ENCODE data around the gene TLR6.
"Not testable (repeated sequence)": the region's sequence is repeated elsewhere in the genome, so short reads cannot be mapped to it uniquely, and the experiment has no call there.

The TLR6 gene

GRCh38 chr4:38806251-38806650 lies 50.4 kb downstream of the TLR6 start:
- POLR2A ChIA-PET: not testable (repeated sequence)

DNA sequence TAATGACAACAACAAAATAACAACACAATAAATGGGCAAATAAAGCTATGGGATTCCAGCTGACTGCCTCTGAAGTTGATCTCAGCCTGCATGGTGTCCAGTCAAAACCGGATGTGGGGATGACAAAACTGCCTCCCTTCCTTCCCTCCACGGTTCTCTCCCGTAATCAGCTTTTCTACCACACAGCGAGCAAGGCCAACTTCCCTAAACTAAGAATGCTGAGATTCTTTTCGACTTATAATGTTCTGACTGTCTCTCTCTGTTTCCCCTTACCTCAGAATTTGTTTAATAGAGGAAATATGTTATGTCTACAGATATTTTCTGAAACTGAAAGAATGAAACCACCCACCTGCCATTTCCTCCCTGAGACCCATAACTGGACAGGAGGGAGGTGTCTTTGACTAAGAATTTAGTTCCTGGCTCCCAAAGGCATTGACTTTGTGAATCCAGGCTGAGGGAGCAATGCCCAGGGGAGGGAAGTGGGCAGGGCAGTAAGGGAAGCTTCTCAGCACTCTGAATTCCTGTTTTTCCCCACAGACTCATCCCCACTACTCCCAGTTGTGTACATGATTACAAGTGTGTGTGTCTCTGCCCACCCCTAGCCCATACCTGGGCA lies 51.0 kb downstream of the TLR6 start:
- Histone ChIP-seq H3K9me3 (ENCODE audit: control insufficient read depth, insufficient read depth, low read depth, low read length) (no peaks in the 10 kb centered on the region), H3K4me3 (ENCODE audit: low read depth, low read length) (no peak overlapping the region), H3K36me3 (ENCODE audit: control insufficient read depth in 2 of 2, insufficient read depth in 1 of 2, low read length in 2 of 2) (no peaks in the 10 kb centered on the region), H3K27ac (ENCODE audit: extremely low read depth, low read depth, low read length) (no peak overlapping the region), H3K4me1 (ENCODE audit: control insufficient read depth, insufficient read depth, low read length) (no peaks in the 10 kb centered on the region)
- ChIA-PET CTCF (interaction anchor here (0.6 to 3.4 kb wide), 8 partner anchors 10 to 626 kb away, joined by 3 to 14 read pairs (median 8); partner anchors contain the start of gene TLR10), POLR2A (no interaction called here)
- TF ChIP-seq ZBTB8A (tag by site-specific recombination; IDR thresholded peaks at IDR 0.05): no peak
- TF ChIP-seq ZNF148 (tag by site-specific recombination; IDR thresholded peaks at IDR 0.05; ENCODE audit: borderline replicate concordance): no peak
- no peak for TF ChIP-seq ZNF155 (tag by site-specific recombination; IDR thresholded peaks at IDR 0.05)
- no peak for TF ChIP-seq ZNF292 (tag by site-specific recombination; IDR thresholded peaks at IDR 0.05; ENCODE audit: borderline replicate concordance, low read depth)
- TF ChIP-seq ZNF140 (tag by site-specific recombination; IDR thresholded peaks at IDR 0.05): no peak
- no peak for TF ChIP-seq BCL11B (tag by site-specific recombination; IDR thresholded peaks at IDR 0.05; ENCODE audit: low read depth)
- TF ChIP-seq ZNF558 (tag by site-specific recombination; IDR thresholded peaks at IDR 0.05): no peak
- TF ChIP-seq ZNF561 (tag by site-specific recombination; IDR thresholded peaks at IDR 0.05; ENCODE audit: borderline replicate concordance): no peak
- TF ChIP-seq ZIC2 (tag by site-specific recombination; IDR thresholded peaks at IDR 0.05): no peak
- TF ChIP-seq ZNF830 (tag by site-specific recombination; IDR thresholded peaks at IDR 0.05; ENCODE audit: low read depth): no peak
- no peak for TF ChIP-seq ZNF791 (tag by site-specific recombination; IDR thresholded peaks at IDR 0.05)

More at GRCh38 chr4:38806251-38806650, 50.4 kb downstream of the TLR6 start:
- not testable (repeated sequence) for H3K9me3 ChIP-seq (ENCODE audit: control insufficient read depth, insufficient read depth, low read depth, low read length); H3K4me1 ChIP-seq (ENCODE audit: control insufficient read depth, insufficient read depth, low read length); H3K36me3 ChIP-seq (ENCODE audit: control insufficient read depth in 2 of 2, insufficient read depth in 1 of 2, low read length in 2 of 2); H3K4me3 ChIP-seq (ENCODE audit: low read depth, low read length); H3K27ac ChIP-seq (ENCODE audit: extremely low read depth, low read depth, low read length)
- CTCF ChIA-PET: interaction anchor here (0.6 to 3.4 kb wide), 4 partner anchors 16 to 627 kb away, joined by 3 to 13 read pairs (median 5); no protein-coding TSS in a partner anchor

DNA sequence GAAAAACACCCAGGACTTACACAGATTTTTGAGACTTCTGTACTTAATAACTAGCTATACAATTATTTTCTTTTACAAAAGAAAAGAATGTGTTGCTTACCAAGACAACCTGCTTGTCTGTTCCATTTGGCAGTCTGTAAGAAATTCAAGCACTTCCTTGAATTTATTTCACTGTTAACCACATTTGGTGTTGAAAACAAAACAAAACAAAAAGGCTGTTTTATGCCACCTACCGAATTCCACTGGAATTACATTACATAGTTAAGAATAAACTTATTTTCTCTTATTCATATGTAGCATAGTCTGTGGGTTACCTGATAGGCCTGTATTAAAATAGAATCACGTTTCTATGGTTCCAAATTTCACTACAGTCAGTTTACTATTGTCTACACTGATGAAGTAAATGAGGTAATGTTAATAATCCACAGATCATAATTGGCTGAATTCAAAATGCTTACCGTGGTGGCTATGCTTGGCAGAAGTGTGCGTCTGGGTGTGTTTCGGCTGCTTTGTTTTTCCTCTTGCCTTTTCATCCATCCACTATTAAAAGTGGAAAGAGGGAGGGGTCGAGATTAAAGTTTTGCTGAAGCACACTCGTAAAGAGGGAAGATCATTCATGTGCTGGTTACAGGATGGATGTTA lies 51.8 kb downstream of the TLR6 start, which contains the start of gene TLR1:
Gene TLR1 (minus strand): TSS at position 138 of the 642 bp plus-strand sequence. CDS start 5,960 bp downstream, outside the sequence.
- no peak for TF ChIP-seq KLF9 (tag by site-specific recombination; IDR thresholded peaks at IDR 0.05; ENCODE audit: low read depth)
- TF ChIP-seq ZNF473 (tag by site-specific recombination; IDR thresholded peaks at IDR 0.05): no peak
- TF ChIP-seq, protein P1, sequence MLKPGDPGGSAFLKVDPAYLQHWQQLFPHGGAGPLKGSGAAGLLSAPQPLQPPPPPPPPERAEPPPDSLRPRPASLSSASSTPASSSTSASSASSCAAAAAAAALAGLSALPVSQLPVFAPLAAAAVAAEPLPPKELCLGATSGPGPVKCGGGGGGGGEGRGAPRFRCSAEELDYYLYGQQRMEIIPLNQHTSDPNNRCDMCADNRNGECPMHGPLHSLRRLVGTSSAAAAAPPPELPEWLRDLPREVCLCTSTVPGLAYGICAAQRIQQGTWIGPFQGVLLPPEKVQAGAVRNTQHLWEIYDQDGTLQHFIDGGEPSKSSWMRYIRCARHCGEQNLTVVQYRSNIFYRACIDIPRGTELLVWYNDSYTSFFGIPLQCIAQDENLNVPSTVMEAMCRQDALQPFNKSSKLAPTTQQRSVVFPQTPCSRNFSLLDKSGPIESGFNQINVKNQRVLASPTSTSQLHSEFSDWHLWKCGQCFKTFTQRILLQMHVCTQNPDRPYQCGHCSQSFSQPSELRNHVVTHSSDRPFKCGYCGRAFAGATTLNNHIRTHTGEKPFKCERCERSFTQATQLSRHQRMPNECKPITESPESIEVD (tag by site-specific recombination; IDR thresholded peaks at IDR 0.05): no peak
- no peak for TF ChIP-seq BCL11A (tag by site-specific recombination; IDR thresholded peaks at IDR 0.05; ENCODE audit: low read depth)
- TF ChIP-seq ZBTB8A (tag by site-specific recombination; IDR thresholded peaks at IDR 0.05): no peak
- TF ChIP-seq ZNF776 (tag by site-specific recombination; IDR thresholded peaks at IDR 0.05; ENCODE audit: borderline replicate concordance): no peak
- ChIA-PET CTCF (interaction anchor here (0.6 to 3.4 kb wide), 16 partner anchors 10 to 793 kb away, joined by 3 to 14 read pairs (median 4); partner anchors contain the start of gene TLR10), POLR2A (interaction anchor here (0.6 kb wide), 1 partner anchor 147 kb away, joined by 4 read pairs; no protein-coding TSS in a partner anchor)
- H3K4me3 ChIP-seq (ENCODE audit: low read depth, low read length): no peak within 1 kb of the TSS
- no peaks in the 10 kb centered on the region for H3K4me1 ChIP-seq (ENCODE audit: control insufficient read depth, insufficient read depth, low read length)
- H3K36me3 ChIP-seq (ENCODE audit: control insufficient read depth in 2 of 2, insufficient read depth in 1 of 2, low read length in 2 of 2): no peaks in the 10 kb centered on the region
- no peak within 1 kb of the TSS for H3K27ac ChIP-seq (ENCODE audit: extremely low read depth, low read depth, low read length)
- H3K9me3 ChIP-seq (ENCODE audit: control insufficient read depth, insufficient read depth, low read depth, low read length): no peaks in the 10 kb centered on the region
